Neural progenitor cell (in vitro differentiated cells): ENCODE results near the gene CNTNAP4.

Source experiments
- CTCF ChIP-seq: fragments of 200-600 bp; sonication (generic); IDR thresholded peaks from 2 replicates; pipeline ENCODE4 v1.5.1; 2017; ENCODE audit warnings: antibody characterized with exemption, mild to moderate bottlenecking
- EZH2phosphoT487 ChIP-seq: fragments of 200-600 bp; sonication (generic); IDR thresholded peaks from 2 replicates; pipeline ENCODE4 v1.6.1; 2017; ENCODE audit warnings: antibody characterized with exemption

DNA sequence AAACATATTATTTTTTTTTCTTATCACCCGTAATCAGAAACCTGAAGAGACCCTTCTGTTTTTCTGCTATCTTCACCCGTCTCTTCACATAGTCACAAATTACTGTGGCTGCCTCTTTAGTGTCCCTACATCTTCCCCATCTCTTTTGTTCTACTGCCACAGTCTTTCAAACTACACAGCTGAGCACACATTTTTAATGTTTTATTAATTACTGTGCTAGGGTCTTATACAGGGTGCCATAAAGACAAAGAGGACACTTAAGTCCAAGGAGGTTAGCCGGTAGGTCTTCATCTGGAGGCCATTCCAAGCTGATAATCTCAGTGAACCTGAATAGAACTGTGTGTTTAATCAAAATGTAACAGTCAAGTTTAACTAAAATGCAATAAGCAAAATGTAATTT is 20.7 kb downstream of the CNTNAP4 start:
- TF ChIP-seq EZH2phosphoT487 (no peak), CTCF (no peak)
